Sigmoid colon (tissue), 7 donors: Measurements from ENCODE around the gene PPM1B. TPM values are rescaled to one million over a fixed set of nuclear protein-coding genes. Genes with fewer than 3 reads are reported as not detected.

Experiments
- DNase-seq: peaks from one replicate; pipeline ENCODE4 v3.0.0-alpha.2; 2019
- H3K27ac ChIP-seq, 4 donors: fragments of 200-600 bp; sonication (generic); one replicate each; pipeline ENCODE4 v1.5.1; 2016 to 2019; ENCODE audit warnings: mild to moderate bottlenecking in 1 of 4
- H3K27me3 ChIP-seq, 3 donors: fragments of 200-600 bp; sonication (generic); one replicate each; pipeline ENCODE4 v1.5.1; 2019; ENCODE audit warnings: mild to moderate bottlenecking in 1 of 3
- H3K36me3 ChIP-seq, 4 donors: fragments of 200-600 bp; sonication (generic); one replicate each; pipeline ENCODE4 v1.5.1; 2016 to 2019
- H3K4me1 ChIP-seq, 4 donors: fragments of 200-600 bp; sonication (generic); one replicate each; pipeline ENCODE4 v1.5.1; 2017 to 2019
- H3K4me3 ChIP-seq, 4 donors: fragments of 200-600 bp; sonication (generic); one replicate each; pipeline ENCODE4 v1.5.1; 2017 to 2019; ENCODE audit warnings: mild to moderate bottlenecking in 2 of 4, moderate library complexity in 1 of 4
- H3K9me3 ChIP-seq, 4 donors: fragments of 200-600 bp in 3 of 4; sonication (generic) in 3 of 4; one replicate each; pipeline versions ENCODE4 v1.5.1 to v1.6.1; 2013 to 2019
- EP300 ChIP-seq, 4 donors: sonication (generic); formaldehyde crosslinking; IDR thresholded peaks; one replicate each; pipeline ENCODE4 v1.6.1; 2017; ENCODE audit warnings: antibody characterized with exemption in 4 of 4
- POLR2A ChIP-seq, 2 donors: fragments of 450-650 bp; IDR thresholded peaks; one replicate each; pipeline ENCODE4 v1.6.1; 2016; ENCODE audit warnings: antibody characterized with exemption in 2 of 2, mild to moderate bottlenecking in 2 of 2, moderate library complexity in 2 of 2
- POLR2AphosphoS5 ChIP-seq, 4 donors: sonication (generic); formaldehyde crosslinking; IDR thresholded peaks; one replicate each; pipeline ENCODE4 v1.6.1; 2017; ENCODE audit warnings: antibody characterized with exemption in 4 of 4
- WGBS, 2 donors: extraction: QIAGEN DNeasy Blood & Tissue Kit; methylation state at CpG; one replicate each; pipeline ENCODE4 v1.1.7; 2013; 5-methylcytosine and 5-hydroxymethylcytosine counted together
- intact Hi-C: fragments of 100-400 bp; cut with DNase I; formaldehyde crosslinking; loops from one replicate; pipeline ENCODE4 v1.15.1; 2023
- polyA plus RNA-seq, 3 donors: library from polyadenylated mRNA; stranded (reverse); fragments of 200-250 nt; gene quantifications; one replicate each; pipeline ENCODE4 v1.2.3, GENCODE V29; 2013
- total RNA-seq, 4 donors: library from RNA; depleted of rRNA; stranded (reverse); fragments of >200 nt; gene quantifications; one replicate each; pipeline ENCODE4 v1.1.0, GENCODE V29; 2016
- TF ChIP-seq, protein P1 (sequence below), 4 experiments: fragments of 450-650 bp in 3 of 4; fragments of 200-600 bp in 1 of 4; IDR thresholded peaks; one replicate each; pipeline ENCODE4 v1.5.1; 2016 to 2019; ENCODE audit warnings: antibody characterized with exemption in 4 of 4, mild to moderate bottlenecking in 3 of 4, moderate library complexity in 2 of 4
- donor health status: healthy with polysubstance abuse.
- donor health status: Bipolar disorder and iron deficiency.
- donor health status: healthy.

Gene PPM1B
- total and polyA plus RNA-seq, 7 donors, result 29.4 to 47.8 (median 41.3) TPM

DNA sequence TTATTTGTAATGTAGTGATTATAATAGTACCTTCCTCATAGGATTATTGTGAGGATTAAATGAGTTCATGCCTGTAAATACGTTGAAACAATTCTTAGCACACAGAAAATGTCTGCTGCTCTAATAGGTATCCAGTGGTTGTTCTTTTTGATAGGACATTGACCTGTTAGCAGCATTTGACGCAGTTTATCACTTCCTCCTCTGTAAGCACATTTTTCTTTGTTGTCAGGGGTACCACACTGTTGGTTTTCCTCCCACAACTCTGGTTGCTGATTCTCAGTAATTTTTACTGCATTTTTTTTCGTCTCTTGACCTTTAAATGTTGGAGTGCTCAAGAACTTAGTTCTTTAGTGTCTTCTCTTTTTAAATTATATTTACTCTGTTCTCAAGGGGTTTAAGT is 15.4 kb downstream of the PPM1B start:
- no peak overlapping the region for H3K4me3 ChIP-seq
- intact Hi-C loops, result no loop called here
- WGBS, 2 donors, result 45 to 61% methylated on average over 3 of the region's 3 CpGs
- H3K36me3 ChIP-seq, result no peaks in the 10 kb centered on the region
- DNase-seq, result no peak
- H3K9me3 ChIP-seq, result no peaks in the 10 kb centered on the region
- TF ChIP-seq, protein P1, sequence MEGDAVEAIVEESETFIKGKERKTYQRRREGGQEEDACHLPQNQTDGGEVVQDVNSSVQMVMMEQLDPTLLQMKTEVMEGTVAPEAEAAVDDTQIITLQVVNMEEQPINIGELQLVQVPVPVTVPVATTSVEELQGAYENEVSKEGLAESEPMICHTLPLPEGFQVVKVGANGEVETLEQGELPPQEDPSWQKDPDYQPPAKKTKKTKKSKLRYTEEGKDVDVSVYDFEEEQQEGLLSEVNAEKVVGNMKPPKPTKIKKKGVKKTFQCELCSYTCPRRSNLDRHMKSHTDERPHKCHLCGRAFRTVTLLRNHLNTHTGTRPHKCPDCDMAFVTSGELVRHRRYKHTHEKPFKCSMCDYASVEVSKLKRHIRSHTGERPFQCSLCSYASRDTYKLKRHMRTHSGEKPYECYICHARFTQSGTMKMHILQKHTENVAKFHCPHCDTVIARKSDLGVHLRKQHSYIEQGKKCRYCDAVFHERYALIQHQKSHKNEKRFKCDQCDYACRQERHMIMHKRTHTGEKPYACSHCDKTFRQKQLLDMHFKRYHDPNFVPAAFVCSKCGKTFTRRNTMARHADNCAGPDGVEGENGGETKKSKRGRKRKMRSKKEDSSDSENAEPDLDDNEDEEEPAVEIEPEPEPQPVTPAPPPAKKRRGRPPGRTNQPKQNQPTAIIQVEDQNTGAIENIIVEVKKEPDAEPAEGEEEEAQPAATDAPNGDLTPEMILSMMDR (IDR thresholded peaks at IDR 0.05), result no peak
- no peak for TF ChIP-seq POLR2AphosphoS5 (IDR thresholded peaks at IDR 0.05)
- TF ChIP-seq EP300 (IDR thresholded peaks at IDR 0.05), result no peak
- no peak for TF ChIP-seq POLR2A (IDR thresholded peaks at IDR 0.05)
- H3K27me3 ChIP-seq, result no peaks in the 10 kb centered on the region
- peaks cover 0 to 57% (median 28%) of the 10 kb centered on the region in 4 donors for H3K4me1 ChIP-seq
- H3K27ac ChIP-seq, result no peak overlapping the region

DNA sequence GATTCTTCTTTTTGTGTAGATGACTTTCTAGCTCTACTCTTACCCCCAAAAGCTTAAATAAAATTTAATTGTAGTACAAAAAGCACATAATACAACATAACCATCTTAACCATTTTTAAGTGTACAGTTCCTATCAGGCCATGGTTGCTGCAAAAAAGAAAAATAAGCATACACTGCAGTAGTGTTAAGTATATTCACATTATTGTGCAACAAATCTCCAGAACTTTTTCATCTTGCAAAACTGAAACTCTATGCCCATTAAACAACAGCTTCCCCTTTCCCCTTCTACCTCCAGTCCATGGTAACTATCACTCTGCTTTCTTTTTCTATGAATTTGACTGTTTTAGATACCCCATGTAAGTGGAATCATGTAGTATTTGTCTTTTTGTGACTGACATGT is 18.1 kb downstream of the PPM1B start:
- Histone ChIP-seq H3K4me1 (peaks cover 0 to 59% (median 28%) of the 10 kb centered on the region in 4 donors), H3K4me3 (no peak overlapping the region), H3K27ac (no peak overlapping the region), H3K9me3 (no peaks in the 10 kb centered on the region), H3K27me3 (no peaks in the 10 kb centered on the region), H3K36me3 (no peaks in the 10 kb centered on the region)
- DNase-seq, result no peak
- intact Hi-C loops, result no loop called here
- TF ChIP-seq EP300 (IDR thresholded peaks at IDR 0.05) (no peak), POLR2A (IDR thresholded peaks at IDR 0.05) (no peak), POLR2AphosphoS5 (IDR thresholded peaks at IDR 0.05) (no peak)
- TF ChIP-seq, protein P1 (IDR thresholded peaks at IDR 0.05), result no peak

DNA sequence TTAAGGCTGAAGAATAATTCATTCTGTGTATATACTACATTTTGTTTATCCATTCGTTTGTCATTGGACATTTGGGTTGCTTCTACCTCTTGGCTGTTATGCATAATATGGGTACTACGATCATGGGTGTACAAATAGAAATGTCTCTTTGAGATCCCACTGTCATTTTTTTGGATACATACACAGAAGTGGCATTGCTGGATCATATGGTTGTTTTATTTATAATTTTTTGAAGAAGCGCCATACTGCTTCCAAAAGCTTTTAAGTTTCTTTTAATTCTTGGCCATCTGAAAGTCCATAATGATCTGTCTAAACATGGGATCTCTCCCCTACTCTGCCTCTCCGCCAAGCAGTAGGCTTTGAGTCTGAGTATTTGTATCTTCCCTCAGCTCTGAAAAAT is 18.6 kb downstream of the PPM1B start:
- intact Hi-C loops, result no loop called here
- Histone ChIP-seq H3K4me3 (no peak overlapping the region), H3K36me3 (no peaks in the 10 kb centered on the region), H3K27me3 (no peaks in the 10 kb centered on the region), H3K4me1 (peaks cover 0 to 58% (median 28%) of the 10 kb centered on the region in 4 donors), H3K27ac (no peak overlapping the region), H3K9me3 (no peaks in the 10 kb centered on the region)
- WGBS, 2 donors, result 88 to 89% methylated on average over 4 of the region's 4 CpGs
- DNase-seq, result no peak
- TF ChIP-seq POLR2AphosphoS5 (IDR thresholded peaks at IDR 0.05), result no peak
- no peak for TF ChIP-seq EP300 (IDR thresholded peaks at IDR 0.05)
- TF ChIP-seq, protein P1 (IDR thresholded peaks at IDR 0.05), result no peak
- TF ChIP-seq POLR2A (IDR thresholded peaks at IDR 0.05), result no peak

DNA sequence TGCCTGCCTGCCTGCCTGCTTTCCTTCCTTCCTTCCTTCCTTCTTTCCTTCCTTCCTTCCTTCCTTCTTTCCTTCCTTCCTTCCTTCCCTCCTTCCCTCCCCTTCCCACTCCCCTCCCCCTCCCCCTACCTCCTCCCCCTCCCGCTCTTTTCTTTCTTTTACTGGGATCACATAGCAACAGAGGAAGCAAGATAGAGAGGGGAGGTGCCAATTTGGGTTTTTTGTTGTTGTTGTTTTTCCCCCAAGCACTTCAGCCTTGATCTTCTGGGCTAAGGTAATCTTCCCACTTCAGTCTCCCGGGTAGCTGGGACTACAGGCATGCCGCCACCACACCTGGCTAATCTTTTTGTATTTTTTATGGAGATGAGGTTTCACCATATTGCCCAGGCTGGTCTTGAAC is 20.0 kb downstream of the PPM1B start:
- 81 to 93% methylated on average over 3 of the region's 3 CpGs for WGBS, 2 donors
- TF ChIP-seq POLR2A (IDR thresholded peaks at IDR 0.05) (no peak), POLR2AphosphoS5 (IDR thresholded peaks at IDR 0.05) (no peak), EP300 (IDR thresholded peaks at IDR 0.05) (no peak)
- TF ChIP-seq, protein P1 (IDR thresholded peaks at IDR 0.05), result no peak
- no peaks in the 10 kb centered on the region for H3K36me3 ChIP-seq
- peaks cover 0 to 52% (median 23%) of the 10 kb centered on the region in 4 donors for H3K4me1 ChIP-seq
- H3K27ac ChIP-seq, result no peak overlapping the region
- intact Hi-C loops, result no loop called here
- no peak for DNase-seq
- no peaks in the 10 kb centered on the region for H3K9me3 ChIP-seq
- H3K27me3 ChIP-seq, result no peaks in the 10 kb centered on the region
- no peak overlapping the region for H3K4me3 ChIP-seq

- Histone ChIP-seq H3K27me3 (no peaks in the 10 kb centered on the region), H3K27ac (no peak overlapping the region), H3K9me3 (no peaks in the 10 kb centered on the region), H3K36me3 (no peaks in the 10 kb centered on the region), H3K4me1 (peaks cover 0 to 49% (median 22%) of the 10 kb centered on the region in 4 donors), H3K4me3 (no peak overlapping the region)
- intact Hi-C loops, result no loop called here
- no peak for TF ChIP-seq EP300 (IDR thresholded peaks at IDR 0.05)
- no peak for TF ChIP-seq POLR2AphosphoS5 (IDR thresholded peaks at IDR 0.05)
- TF ChIP-seq, protein P1 (IDR thresholded peaks at IDR 0.05), result no peak
- no peak for TF ChIP-seq POLR2A (IDR thresholded peaks at IDR 0.05)
- 80 to 89% methylated on average over 4 of the region's 4 CpGs for WGBS, 2 donors
- no peak for DNase-seq
Measured at GRCh38 chr2:44189104-44189503, 20.4 kb downstream of the PPM1B start.
